ENCODE results near the gene ZNF585A.
"Not testable (repeated sequence)": the region's sequence is repeated elsewhere in the genome, so short reads cannot be mapped to it uniquely, and the experiment has no call there.

Gene ZNF585A

DNA sequence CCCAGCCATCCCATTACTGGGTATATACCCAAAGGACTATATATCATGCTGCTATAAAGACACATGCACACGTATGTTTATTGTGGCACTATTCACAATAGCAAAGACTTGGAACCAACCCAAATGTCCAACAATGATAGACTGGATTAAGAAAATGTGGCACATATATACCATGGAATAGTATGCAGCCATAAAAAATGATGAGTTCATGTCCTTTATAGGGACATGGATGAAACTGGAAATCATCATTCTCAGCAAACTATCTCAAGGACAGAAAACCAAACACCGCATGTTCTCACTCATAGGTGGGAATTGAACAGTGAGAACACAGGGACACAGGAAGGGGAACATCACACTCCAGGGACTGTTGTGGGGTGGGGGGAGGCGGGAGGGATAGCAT lies 50.4 kb downstream of the ZNF585A start:
- not testable (repeated sequence) for H4K91ac ChIP-seq (ENCODE audit: low read length); H3K4me3 ChIP-seq (ENCODE audit: insufficient read depth in 1 of 2, low read depth in 1 of 2, low read length in 2 of 2); H4K8ac ChIP-seq (ENCODE audit: low read length); H3K9ac ChIP-seq (ENCODE audit: low read length); DNase-seq; H3K36me3 ChIP-seq (ENCODE audit: control insufficient read depth in 1 of 2, insufficient read depth in 2 of 2, low read depth in 1 of 2, low read length in 2 of 2); H3K27ac ChIP-seq (ENCODE audit: low read length, poor library complexity, severe bottlenecking); H3K4me1 ChIP-seq (ENCODE audit: control insufficient read depth, insufficient read depth, low read depth, low read length); H3K23ac ChIP-seq (ENCODE audit: low read length in 2 of 2); H2BK15ac ChIP-seq (ENCODE audit: low read depth, poor library complexity, severe bottlenecking); H2AK5ac ChIP-seq (ENCODE audit: low read length, severe bottlenecking); H2BK5ac ChIP-seq (ENCODE audit: low read depth, low read length, poor library complexity, severe bottlenecking); H3K4me2 ChIP-seq (ENCODE audit: low read length, poor library complexity, severe bottlenecking); H2BK120ac ChIP-seq (ENCODE audit: low read depth, low read length); H3K79me1 ChIP-seq (replicated peaks; ENCODE audit: low read length, poor library complexity, severe bottlenecking); H3K14ac ChIP-seq (ENCODE audit: low read length in 2 of 2); H3K4ac ChIP-seq (ENCODE audit: low read depth in 1 of 2, low read length in 2 of 2); H2AFZ ChIP-seq (ENCODE audit: low read depth, low read length); H3K27me3 ChIP-seq (ENCODE audit: control insufficient read depth in 1 of 2, insufficient read depth in 1 of 2, low read length in 2 of 2); H2BK12ac ChIP-seq (ENCODE audit: low read length in 2 of 2); H3K18ac ChIP-seq (ENCODE audit: low read depth in 1 of 2, low read length in 2 of 2)
- no CpG with 5 or more reads among the region's 3 CpGs for WGBS
- H3K9me3 ChIP-seq (ENCODE audit: control insufficient read depth, low read length), result peaks cover 44% of the 10 kb centered on the region

DNA sequence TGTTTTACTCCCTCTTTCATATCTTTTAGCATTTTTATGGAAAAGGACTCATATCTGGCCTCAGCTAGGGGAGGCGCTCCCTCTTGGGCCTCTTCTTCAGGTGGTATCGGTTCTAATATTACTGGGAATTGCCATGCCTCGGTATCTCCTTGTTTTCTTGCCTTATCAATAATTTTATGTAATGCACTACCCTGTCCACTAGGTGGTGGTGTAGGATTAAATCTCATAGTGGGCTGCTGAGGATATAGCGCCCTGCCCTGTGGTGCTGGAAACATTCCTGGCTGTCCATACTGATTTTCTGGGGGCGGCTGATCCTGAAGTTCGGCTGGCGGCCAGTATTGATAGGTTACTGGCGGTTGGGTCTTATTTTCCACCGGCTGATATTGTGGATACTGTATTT lies 58.5 kb downstream of the ZNF585A start:
- no peak overlapping the region for H2BK5ac ChIP-seq (ENCODE audit: low read depth, low read length, poor library complexity, severe bottlenecking)
- no peak overlapping the region for H4K91ac ChIP-seq (ENCODE audit: low read length)
- H3K79me1 ChIP-seq (replicated peaks; ENCODE audit: low read length, poor library complexity, severe bottlenecking), result peaks cover 6% of the 10 kb centered on the region
- H4K8ac ChIP-seq (ENCODE audit: low read length), result no peak overlapping the region
- H3K9me3 ChIP-seq (ENCODE audit: control insufficient read depth, low read length), result peaks cover 68% of the 10 kb centered on the region
- no peak overlapping the region for H3K4ac ChIP-seq (ENCODE audit: low read depth in 1 of 2, low read length in 2 of 2)
- peaks cover 24 to 45% of the 10 kb centered on the region in 2 experiments for H3K36me3 ChIP-seq (ENCODE audit: control insufficient read depth in 1 of 2, insufficient read depth in 2 of 2, low read depth in 1 of 2, low read length in 2 of 2)
- H3K23ac ChIP-seq (ENCODE audit: low read length in 2 of 2), result no peak overlapping the region
- no peak overlapping the region for H2AFZ ChIP-seq (ENCODE audit: low read depth, low read length)
- no peak overlapping the region for H3K9ac ChIP-seq (ENCODE audit: low read length)
- no peak overlapping the region for H2BK120ac ChIP-seq (ENCODE audit: low read depth, low read length)
- H3K27me3 ChIP-seq (ENCODE audit: control insufficient read depth in 1 of 2, insufficient read depth in 1 of 2, low read length in 2 of 2), result no peaks in the 10 kb centered on the region
- H3K18ac ChIP-seq (ENCODE audit: low read depth in 1 of 2, low read length in 2 of 2), result no peak overlapping the region
- peak overlapping the region in 1 of 2 experiments; percentile 64 for H3K4me3 ChIP-seq (ENCODE audit: insufficient read depth in 1 of 2, low read depth in 1 of 2, low read length in 2 of 2)
- no peak for DNase-seq
- H2BK15ac ChIP-seq (ENCODE audit: low read depth, poor library complexity, severe bottlenecking), result no peak overlapping the region
- H3K4me2 ChIP-seq (ENCODE audit: low read length, poor library complexity, severe bottlenecking), result no peak overlapping the region
- 96% methylated on average over 8 of the region's 9 CpGs for WGBS
- no peaks in the 10 kb centered on the region for H3K4me1 ChIP-seq (ENCODE audit: control insufficient read depth, insufficient read depth, low read depth, low read length)
- no peak overlapping the region for H3K27ac ChIP-seq (ENCODE audit: low read length, poor library complexity, severe bottlenecking)
- H2AK5ac ChIP-seq (ENCODE audit: low read length, severe bottlenecking), result no peak overlapping the region
- no peak overlapping the region for H3K14ac ChIP-seq (ENCODE audit: low read length in 2 of 2)
- H2BK12ac ChIP-seq (ENCODE audit: low read length in 2 of 2), result no peak overlapping the region

DNA sequence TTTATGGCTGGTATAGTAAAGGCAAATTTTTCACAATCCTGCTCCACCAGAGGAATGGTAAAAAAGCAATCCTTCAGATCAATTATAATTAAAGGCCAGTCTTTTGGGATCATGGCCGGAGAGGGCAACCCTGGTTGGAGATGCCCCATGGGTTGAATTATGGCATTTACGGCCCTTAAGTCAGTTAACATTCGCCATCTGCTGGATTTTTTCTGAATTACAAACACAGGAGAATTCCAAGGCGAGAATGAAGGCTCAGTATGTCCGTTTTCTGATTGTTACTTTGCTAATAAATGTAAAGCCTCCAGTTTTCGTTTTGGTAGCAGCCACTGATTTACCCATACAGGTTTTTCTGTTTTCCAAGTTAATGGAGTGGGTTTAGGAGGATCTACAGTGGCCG lies 60.7 kb downstream of the ZNF585A start:
- not testable (repeated sequence) for H2BK120ac ChIP-seq (ENCODE audit: low read depth, low read length); H3K4me1 ChIP-seq (ENCODE audit: control insufficient read depth, insufficient read depth, low read depth, low read length); H4K8ac ChIP-seq (ENCODE audit: low read length); H3K27ac ChIP-seq (ENCODE audit: low read length, poor library complexity, severe bottlenecking); H3K14ac ChIP-seq (ENCODE audit: low read length in 2 of 2); H3K27me3 ChIP-seq (ENCODE audit: control insufficient read depth in 1 of 2, insufficient read depth in 1 of 2, low read length in 2 of 2); H3K9ac ChIP-seq (ENCODE audit: low read length); DNase-seq; H2AFZ ChIP-seq (ENCODE audit: low read depth, low read length); H2AK5ac ChIP-seq (ENCODE audit: low read length, severe bottlenecking); H2BK5ac ChIP-seq (ENCODE audit: low read depth, low read length, poor library complexity, severe bottlenecking); H4K91ac ChIP-seq (ENCODE audit: low read length); H3K23ac ChIP-seq (ENCODE audit: low read length in 2 of 2); H3K79me1 ChIP-seq (replicated peaks; ENCODE audit: low read length, poor library complexity, severe bottlenecking); H2BK12ac ChIP-seq (ENCODE audit: low read length in 2 of 2); H2BK15ac ChIP-seq (ENCODE audit: low read depth, poor library complexity, severe bottlenecking); H3K4me2 ChIP-seq (ENCODE audit: low read length, poor library complexity, severe bottlenecking); H3K4ac ChIP-seq (ENCODE audit: low read depth in 1 of 2, low read length in 2 of 2); H3K18ac ChIP-seq (ENCODE audit: low read depth in 1 of 2, low read length in 2 of 2)
- H3K36me3 ChIP-seq (ENCODE audit: control insufficient read depth in 1 of 2, insufficient read depth in 2 of 2, low read depth in 1 of 2, low read length in 2 of 2), result peaks cover 26 to 60% of the 10 kb centered on the region in 2 experiments
- WGBS, result 55% methylated on average over 7 of the region's 7 CpGs
- peaks cover 87% of the 10 kb centered on the region for H3K9me3 ChIP-seq (ENCODE audit: control insufficient read depth, low read length)
- H3K4me3 ChIP-seq (ENCODE audit: insufficient read depth in 1 of 2, low read depth in 1 of 2, low read length in 2 of 2), result peak overlapping the region in 1 of 2 experiments; percentile 64

DNA sequence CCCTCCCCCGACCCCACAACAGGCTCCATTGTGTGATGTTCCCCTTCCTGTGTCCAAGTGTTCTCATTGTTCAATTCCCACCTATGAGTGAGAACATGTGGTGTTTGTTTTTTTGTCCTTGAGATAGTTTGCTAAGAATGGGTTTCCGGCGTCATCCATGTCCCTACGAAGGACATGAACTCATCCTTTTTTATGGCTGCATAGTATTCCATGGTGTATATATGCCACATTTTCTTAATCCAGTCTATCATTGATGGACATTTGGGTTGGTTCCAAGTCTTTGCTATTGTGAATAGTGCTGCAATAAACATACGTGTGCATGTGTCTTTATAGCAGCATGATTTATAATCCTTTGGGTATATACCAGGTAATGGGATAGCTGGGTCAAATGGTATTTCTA lies 68.4 kb downstream of the ZNF585A start:
- H3K9ac ChIP-seq (ENCODE audit: low read length); H3K27ac ChIP-seq (ENCODE audit: low read length, poor library complexity, severe bottlenecking); H2AFZ ChIP-seq (ENCODE audit: low read depth, low read length); H3K14ac ChIP-seq (ENCODE audit: low read length in 2 of 2); H2BK12ac ChIP-seq (ENCODE audit: low read length in 2 of 2); H2BK15ac ChIP-seq (ENCODE audit: low read depth, poor library complexity, severe bottlenecking); H3K4me1 ChIP-seq (ENCODE audit: control insufficient read depth, insufficient read depth, low read depth, low read length); H3K27me3 ChIP-seq (ENCODE audit: control insufficient read depth in 1 of 2, insufficient read depth in 1 of 2, low read length in 2 of 2); H4K8ac ChIP-seq (ENCODE audit: low read length); DNase-seq; H3K18ac ChIP-seq (ENCODE audit: low read depth in 1 of 2, low read length in 2 of 2); H3K23ac ChIP-seq (ENCODE audit: low read length in 2 of 2); H3K4me2 ChIP-seq (ENCODE audit: low read length, poor library complexity, severe bottlenecking); H4K91ac ChIP-seq (ENCODE audit: low read length); H3K4ac ChIP-seq (ENCODE audit: low read depth in 1 of 2, low read length in 2 of 2); H2BK5ac ChIP-seq (ENCODE audit: low read depth, low read length, poor library complexity, severe bottlenecking); H2BK120ac ChIP-seq (ENCODE audit: low read depth, low read length); H2AK5ac ChIP-seq (ENCODE audit: low read length, severe bottlenecking); H3K4me3 ChIP-seq (ENCODE audit: insufficient read depth in 1 of 2, low read depth in 1 of 2, low read length in 2 of 2): not testable (repeated sequence)
- H3K36me3 ChIP-seq (ENCODE audit: control insufficient read depth in 1 of 2, insufficient read depth in 2 of 2, low read depth in 1 of 2, low read length in 2 of 2), result peaks cover 23 to 45% of the 10 kb centered on the region in 2 experiments
- peaks cover 12% of the 10 kb centered on the region for H3K79me1 ChIP-seq (replicated peaks; ENCODE audit: low read length, poor library complexity, severe bottlenecking)
- WGBS, result 83% methylated on average over 1 of the region's 5 CpGs
- H3K9me3 ChIP-seq (ENCODE audit: control insufficient read depth, low read length), result peaks cover 73% of the 10 kb centered on the region

Measured in mesenchymal stem cell (in vitro differentiated cells and primary cell).